HG03097 (cell line): ENCODE results near the gene NUDT19.
"Not testable (repeated sequence)": the region's sequence is repeated elsewhere in the genome, so short reads cannot be mapped to it uniquely, and the experiment has no call there.

Source experiments
- ATAC-seq: cut with Tn5 transposase; IDR thresholded peaks from one replicate; pipeline ENCODE4 v1.9.1; 2021; ENCODE audit not compliant: unreplicated experiment, low FRiP score

NUDT19 gene

DNA sequence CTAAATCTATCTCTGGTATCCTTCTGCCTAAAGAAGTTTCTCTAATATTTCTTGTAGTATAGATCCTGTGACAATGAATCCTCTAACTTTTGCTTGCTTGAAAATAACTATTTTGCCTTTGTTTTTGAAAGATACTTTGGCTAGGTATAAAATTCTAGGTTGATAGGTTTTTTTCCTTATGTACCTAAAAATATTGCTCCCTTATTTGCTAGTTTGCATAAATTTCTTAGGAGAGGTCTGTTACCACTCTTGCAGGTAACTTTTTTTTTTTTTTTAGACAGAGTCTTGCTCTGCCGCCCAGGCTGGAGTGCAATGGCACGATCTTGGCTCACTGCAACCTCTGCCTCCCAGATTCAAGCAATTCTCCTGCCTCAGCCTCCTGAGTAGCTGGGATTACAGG lies 12.4 kb downstream of the NUDT19 start:
- ATAC-seq = not testable (repeated sequence)

GRCh38 chr19:32708457-32708856 lies 16.8 kb downstream of the NUDT19 start:
- ATAC-seq = no peak

DNA sequence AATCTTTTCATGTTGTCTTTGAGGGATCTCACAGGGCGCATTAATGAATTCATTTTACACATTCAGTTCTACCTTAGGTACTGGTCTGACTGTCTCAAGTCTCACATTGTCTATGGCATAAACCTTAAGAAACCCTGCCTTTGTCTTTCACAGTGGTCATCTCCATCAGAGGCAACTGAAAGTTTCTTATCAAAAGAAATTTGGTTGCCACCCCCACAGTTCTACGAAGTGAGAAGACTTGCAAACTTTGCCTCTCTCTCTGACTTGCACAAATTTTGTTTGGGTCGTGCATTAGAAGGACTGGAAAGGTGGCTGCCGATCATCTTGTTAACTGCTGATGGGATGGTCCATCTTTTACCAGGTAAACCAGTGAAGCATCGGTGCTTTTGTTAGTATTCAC lies 17.4 kb downstream of the NUDT19 start:
- no peak for ATAC-seq

DNA sequence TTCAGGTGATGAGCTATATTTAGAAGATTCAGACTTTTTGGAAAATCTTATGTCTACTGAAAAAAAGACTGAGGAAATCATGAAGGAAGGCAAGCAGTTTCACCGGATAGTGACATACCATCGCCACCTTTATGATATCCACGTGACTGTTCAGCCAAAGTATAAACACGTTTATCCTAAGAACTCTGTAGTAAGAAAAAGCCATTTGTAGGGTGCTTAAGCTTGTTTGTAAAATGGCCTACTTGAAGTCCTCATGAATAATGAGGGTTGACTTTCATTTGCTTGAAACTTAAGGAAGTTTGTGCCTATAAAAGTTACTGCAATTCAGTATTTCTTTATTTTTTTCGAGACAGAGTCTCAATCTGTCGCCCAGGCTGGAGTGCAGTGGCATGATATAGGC lies 20.1 kb downstream of the NUDT19 start:
- no peak for ATAC-seq

- ATAC-seq = not testable (repeated sequence)
These were observed 24.6 kb downstream of the NUDT19 start for GRCh38 chr19:32716203-32716602.

DNA sequence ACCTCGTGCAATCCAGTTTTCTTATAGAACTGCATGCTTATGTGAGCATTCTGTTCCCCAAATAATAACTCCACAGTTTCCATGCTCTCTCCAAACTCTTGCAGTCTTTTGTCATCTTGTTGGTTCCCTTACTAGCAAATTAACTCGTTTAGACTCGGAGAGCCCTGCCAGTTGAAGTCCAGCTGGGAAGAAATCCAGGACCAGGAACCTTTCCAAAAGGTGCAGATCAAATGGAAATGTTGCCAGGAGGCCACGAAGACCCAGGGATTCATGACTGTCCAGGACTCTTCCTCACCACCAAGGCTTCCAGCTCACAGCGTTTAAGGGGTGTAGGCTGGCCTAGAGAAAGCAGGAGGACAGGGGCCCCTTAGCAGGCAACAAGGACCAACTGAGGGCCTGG lies 25.9 kb downstream of the NUDT19 start:
- no peak for ATAC-seq

DNA sequence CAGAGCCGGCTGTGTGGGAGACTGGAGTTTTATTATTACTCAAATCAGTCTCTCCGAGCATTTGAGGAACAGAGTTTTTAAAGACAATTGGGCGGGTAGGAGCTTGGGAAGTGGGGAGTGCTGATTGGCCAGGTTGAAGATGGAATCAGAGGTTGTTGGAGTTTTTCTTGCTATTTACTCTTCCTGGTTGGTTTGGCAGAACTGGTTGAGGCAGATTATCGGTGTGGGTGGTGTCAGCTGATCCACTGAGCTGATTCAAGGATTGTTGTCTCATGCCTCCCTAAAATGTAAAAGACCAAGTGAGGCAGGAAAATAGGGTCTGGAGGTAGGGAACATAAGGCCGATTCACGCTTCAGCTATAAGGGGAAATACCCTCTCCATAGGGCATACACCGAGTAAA lies 26.7 kb downstream of the NUDT19 start:
- ATAC-seq = no peak

GRCh38 chr19:32719611-32720059 lies 28.0 kb downstream of the NUDT19 start, which contains the start of gene TDRD12:
TDRD12 (plus strand) TSS chr19:32719767; CDS start chr19:32720073, 306 bp downstream.
- ATAC-seq = no peak

GRCh38 chr19:32720216-32720935 lies 28.8 kb downstream of the NUDT19 start:
- ATAC-seq = no peak

DNA sequence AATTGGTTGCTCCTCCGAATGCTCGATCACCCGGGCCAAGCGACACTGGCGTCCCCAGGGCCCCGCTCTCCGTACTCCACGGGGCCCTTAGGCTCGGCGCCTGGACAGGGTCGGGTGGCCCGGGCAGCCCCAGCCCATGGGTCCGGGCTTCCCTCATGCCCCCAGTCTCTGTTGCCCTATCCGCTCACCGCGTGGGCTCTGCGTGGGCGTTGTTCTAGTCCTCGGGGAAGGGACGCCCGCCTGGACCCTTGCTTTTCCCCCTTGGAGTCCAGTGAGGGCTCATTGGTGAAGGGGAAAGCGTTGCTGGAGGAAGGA lies 29.3 kb downstream of the NUDT19 start:
- ATAC-seq = no peak

GRCh38 chr19:32735936-32736335 lies 44.3 kb downstream of the NUDT19 start:
- ATAC-seq = no peak

GRCh38 chr19:32743021-32743420 lies 51.4 kb downstream of the NUDT19 start:
- no peak for ATAC-seq

DNA sequence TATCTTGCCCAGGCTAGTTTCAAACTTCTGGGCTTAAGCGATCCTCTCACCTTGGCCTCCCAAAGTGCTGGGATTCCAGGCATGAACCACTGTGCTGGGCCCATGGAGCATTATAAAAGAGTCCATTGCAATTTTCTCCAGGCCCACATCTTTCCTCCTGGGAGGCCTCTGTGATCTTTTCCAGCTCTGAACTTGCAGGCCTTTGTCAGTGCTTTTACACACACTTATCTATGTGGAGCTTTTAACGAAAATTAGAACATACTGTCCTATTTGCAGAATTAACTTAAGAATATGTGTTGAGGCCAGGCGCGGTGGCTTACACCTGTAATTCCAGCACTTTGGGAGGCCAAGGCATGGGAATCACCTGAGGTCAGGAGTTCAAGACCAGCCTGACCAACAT lies 51.8 kb downstream of the NUDT19 start:
- ATAC-seq = no peak

DNA sequence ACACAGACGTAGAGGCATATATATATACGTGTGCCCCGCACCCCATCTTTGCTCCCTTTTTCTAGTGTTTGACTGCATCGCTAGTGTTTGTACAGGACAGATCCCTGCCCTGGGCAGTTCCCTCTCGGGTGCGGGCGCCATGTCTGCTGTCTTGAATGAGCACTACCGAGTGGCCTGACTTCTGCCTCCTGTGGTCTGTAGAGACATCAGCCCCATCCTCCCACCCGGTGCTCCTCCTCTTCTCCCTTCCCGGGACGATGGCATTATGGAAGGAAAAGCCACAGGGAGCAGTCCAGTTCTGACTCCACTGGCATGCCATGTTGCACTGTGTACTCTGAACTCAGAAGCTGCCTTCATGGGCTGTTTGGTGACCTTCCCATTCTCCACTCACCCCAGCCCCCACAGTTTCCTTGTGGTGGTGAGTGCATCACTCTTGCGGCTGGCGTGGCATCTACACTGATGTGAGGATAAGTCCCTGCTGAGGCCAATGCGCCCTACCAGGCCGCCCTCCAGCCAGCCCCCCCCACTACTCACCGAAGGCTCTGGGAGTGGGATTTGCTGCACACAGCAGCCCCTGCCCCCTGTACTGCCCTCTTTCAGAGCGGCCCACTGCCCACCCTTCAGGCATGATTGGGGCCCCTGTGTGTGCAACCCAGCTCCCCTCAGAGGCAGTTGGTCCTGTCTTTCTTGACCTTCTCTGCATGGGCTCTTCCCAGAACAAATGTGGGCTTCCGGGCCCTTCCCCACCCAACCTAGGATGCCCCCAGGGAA lies 53.1 kb downstream of the NUDT19 start:
- no peak for ATAC-seq

GRCh38 chr19:32745594-32746251 lies 54.1 kb downstream of the NUDT19 start:
- ATAC-seq = not testable (repeated sequence)

DNA sequence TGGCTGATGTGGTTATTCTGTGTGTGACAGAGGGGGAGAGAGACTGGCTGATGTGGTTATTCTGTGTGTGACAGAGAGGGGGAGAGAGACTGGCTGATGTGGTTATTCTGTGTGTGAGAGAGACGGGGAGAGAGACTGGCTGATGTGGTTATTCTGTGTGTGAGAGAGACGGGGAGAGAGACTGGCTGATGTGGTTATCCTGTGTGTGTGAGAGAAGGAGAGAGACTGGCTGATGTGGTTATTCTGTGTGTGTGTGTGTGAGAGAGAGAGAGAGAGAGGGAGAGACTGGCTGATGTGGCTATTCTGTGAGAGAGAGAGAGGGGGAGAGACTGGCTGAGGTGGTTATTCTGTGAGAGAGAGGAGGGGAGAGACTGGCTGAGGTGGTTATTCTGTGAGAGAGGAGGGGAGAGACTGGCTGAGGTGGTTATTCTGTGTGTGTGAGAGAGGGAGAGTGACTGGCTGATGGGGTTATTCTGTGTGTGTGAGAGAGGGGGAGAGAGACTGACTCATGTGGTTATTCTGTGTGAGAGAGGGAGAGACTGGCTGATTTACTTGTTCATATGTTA lies 55.1 kb downstream of the NUDT19 start:
- ATAC-seq = not testable (repeated sequence)

DNA sequence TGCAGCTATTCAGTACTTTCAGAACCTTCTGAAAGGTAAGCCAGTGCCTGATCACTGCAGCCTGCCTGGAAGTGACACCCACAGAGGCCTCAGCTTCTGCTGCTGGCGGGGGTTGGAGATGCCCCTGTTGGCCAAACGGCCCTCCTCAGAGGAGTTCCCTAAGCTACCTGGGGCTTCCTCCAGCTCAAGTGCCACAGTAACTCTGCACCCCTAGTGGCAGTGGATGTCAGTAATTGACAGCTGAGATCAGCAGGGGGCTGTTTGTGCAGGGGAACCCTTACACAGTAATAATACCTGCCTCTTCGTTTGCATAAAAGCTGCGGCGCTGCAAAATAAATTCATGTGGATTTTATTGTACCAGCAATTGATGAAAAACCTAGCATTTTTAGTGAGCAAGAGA lies 56.9 kb downstream of the NUDT19 start:
- no peak for ATAC-seq

DNA sequence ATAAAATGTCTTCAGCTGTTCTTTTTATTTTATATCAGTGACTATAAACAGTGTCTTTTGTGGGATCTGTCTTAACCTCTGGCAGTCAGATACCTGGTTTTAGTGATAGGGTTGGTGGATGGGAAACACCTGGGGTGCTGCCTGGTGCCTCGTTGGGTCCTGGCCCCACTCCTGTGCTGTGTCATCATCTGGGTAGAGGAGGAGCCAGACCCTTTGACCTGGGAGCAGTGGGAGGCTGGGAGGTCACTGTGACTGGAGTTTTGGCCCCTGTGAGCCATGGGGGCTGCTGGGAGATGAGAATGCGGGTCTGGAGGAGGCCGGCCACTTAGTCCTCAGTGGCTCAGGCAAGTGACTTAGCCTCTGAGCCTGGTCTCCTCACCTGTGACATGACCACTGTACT lies 57.3 kb downstream of the NUDT19 start:
- no peak for ATAC-seq

GRCh38 chr19:32749361-32749760 lies 57.7 kb downstream of the NUDT19 start:
- no peak for ATAC-seq

- ATAC-seq = no peak
These were observed 58.9 kb downstream of the NUDT19 start for GRCh38 chr19:32750441-32751055.

- no peak for ATAC-seq
These were observed 59.4 kb downstream of the NUDT19 start for GRCh38 chr19:32751066-32751465.
